HUES48 (cell line): ENCODE data around the gene CFD.

Experiments
- H3K27ac ChIP-seq: one replicate; pipeline ENCODE4 v1.7.0; 2013; ENCODE audit warnings: low read depth, low read length, inconsistent platforms
- H3K27me3 ChIP-seq: 2 replicates; pipeline ENCODE4 v1.6.1; 2013; ENCODE audit warnings: mild to moderate bottlenecking, low read length; ENCODE audit not compliant: control insufficient read depth, insufficient read depth
- H3K36me3 ChIP-seq: 2 replicates; pipeline ENCODE4 v1.6.1; 2013; ENCODE audit warnings: low read length; ENCODE audit not compliant: control insufficient read depth, insufficient read depth
- H3K4me1 ChIP-seq: 2 replicates; pipeline ENCODE4 v1.6.1; 2013; ENCODE audit warnings: mild to moderate bottlenecking, low read length; ENCODE audit not compliant: control insufficient read depth, insufficient read depth
- H3K4me3 ChIP-seq: 2 replicates; pipeline ENCODE4 v1.5.1; 2013; ENCODE audit warnings: mild to moderate bottlenecking, low read depth, low read length
- H3K9ac ChIP-seq: 2 replicates; pipeline ENCODE4 v1.6.1; 2013; ENCODE audit warnings: mild to moderate bottlenecking, low read depth, low read length, moderate library complexity
- H3K9me3 ChIP-seq: 2 replicates; pipeline ENCODE4 v1.6.1; 2013; ENCODE audit warnings: low read length; ENCODE audit not compliant: control insufficient read depth, insufficient read depth

Gene CFD

DNA sequence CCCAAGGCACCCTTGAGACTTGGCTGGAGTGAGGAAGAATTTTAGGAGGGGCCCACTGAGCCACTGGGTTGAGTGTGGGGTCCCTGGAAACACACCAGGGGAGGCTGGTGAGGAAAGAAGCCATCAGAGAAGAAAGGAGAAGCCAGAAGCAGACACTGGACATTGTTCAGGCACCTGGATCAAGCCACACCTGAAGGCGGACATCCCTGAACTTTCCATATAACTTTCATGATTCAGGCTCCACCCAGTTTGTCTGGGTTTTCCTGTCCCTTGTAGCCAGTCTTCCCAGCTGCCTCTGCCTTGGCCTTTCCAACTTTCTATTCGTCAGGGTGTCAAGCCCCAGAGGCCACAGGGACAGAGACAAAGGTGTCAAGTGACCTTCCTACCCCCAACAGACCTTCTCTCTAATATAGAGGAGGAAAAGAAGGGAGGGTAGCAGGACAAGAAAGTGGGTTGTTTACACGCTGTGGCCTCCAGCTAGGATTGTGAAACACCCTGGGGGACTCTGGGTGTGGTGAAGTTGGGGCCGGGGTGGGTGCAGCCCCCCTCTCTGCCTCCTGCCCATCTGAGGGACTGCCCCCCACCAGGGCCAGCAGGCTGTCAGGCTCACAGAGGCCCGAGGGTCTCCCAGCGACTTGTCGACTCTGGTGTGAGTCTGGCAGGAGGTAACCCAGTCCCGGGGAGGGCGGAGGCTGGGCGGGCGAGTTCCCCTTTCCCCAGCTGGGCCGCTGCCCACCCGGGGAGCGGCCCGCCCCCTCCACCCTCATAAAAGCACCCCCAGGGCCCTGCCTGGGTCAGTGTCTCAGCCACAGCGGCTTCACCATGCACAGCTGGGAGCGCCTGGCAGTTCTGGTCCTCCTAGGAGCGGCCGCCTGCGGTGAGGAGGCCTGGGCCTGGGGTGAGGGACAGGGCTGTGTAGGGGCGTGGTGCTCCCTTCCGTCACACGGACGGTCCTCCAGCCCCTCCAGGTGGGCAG lies at the start of gene CFD:
CFD (plus strand) TSS at position 797 of the 976 bp plus-strand sequence; CDS start at position 823, 26 bp downstream.
- Histone ChIP-seq H3K27ac (no peak within 1 kb of the TSS), H3K9ac (no peak within 1 kb of the TSS), H3K27me3 (peaks cover 18% of the 10 kb centered on the region), H3K4me1 (no peaks in the 10 kb centered on the region), H3K9me3 (no peaks in the 10 kb centered on the region), H3K36me3 (no peaks in the 10 kb centered on the region), H3K4me3 (peak within 1 kb of the TSS; percentile 64)

DNA sequence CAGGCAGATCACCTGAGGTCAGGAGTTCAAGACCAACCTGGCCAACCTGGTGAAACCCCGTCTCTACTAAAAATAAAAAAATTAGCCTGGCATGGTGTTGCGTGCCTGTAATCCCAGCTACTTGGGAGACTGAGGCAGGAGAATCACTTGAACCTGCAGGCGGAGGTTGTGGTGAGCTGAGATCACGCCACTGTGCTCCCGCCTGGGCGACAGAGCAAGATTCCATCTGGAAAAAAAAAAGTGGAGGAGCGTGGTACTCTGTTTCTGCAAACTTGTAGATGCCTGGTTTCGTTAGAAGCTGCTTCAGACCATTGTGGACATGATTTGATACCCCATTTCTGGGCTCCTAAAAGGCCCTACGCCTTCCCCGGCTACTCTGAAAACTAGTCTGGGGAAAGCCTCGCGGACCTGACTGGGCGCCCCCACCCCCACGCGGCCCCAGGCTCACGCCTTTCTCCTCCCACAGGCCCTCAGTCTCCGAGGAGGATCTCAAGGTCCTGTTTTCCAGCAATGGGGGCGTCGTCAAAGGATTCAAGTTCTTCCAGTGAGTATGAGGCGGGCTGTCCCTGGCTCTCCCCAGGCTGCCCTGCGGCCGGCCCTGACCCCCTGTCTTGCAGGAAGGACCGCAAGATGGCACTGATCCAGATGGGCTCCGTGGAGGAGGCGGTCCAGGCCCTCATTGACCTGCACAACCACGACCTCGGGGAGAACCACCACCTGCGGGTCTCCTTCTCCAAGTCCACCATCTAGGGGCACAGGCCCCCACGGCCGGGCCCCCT lies 49.2 kb upstream of the CFD start:
- H3K27me3 ChIP-seq: no peaks in the 10 kb centered on the region
- peaks cover 81% of the 10 kb centered on the region for H3K36me3 ChIP-seq
- H3K9me3 ChIP-seq: no peaks in the 10 kb centered on the region
- H3K4me1 ChIP-seq: no peaks in the 10 kb centered on the region
- no peak overlapping the region for H3K4me3 ChIP-seq
- no peak overlapping the region for H3K9ac ChIP-seq
- no peak overlapping the region for H3K27ac ChIP-seq

DNA sequence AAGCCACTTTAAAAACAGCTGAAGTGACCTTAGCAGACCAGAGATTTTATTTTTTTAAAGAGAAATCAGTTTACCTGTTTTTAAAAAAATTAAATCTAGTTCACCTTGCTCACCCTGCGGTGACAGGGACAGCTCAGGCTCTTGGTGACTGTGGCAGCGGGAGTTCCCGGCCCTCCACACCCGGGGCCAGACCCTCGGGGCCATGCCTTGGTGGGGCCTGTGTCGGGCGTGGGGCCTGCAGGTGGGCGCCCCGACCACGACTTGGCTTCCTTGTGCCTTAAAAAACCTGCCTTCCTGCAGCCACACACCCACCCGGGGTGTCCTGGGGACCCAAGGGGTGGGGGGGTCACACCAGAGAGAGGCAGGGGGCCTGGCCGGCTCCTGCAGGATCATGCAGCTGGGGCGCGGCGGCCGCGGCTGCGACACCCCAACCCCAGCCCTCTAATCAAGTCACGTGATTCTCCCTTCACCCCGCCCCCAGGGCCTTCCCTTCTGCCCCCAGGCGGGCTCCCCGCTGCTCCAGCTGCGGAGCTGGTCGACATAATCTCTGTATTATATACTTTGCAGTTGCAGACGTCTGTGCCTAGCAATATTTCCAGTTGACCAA lies 48.5 kb upstream of the CFD start:
- Histone ChIP-seq H3K27me3 (no peaks in the 10 kb centered on the region), H3K9me3 (no peaks in the 10 kb centered on the region), H3K9ac (no peak overlapping the region), H3K27ac (no peak overlapping the region), H3K4me1 (no peaks in the 10 kb centered on the region), H3K36me3 (peaks cover 79% of the 10 kb centered on the region), H3K4me3 (no peak overlapping the region)

DNA sequence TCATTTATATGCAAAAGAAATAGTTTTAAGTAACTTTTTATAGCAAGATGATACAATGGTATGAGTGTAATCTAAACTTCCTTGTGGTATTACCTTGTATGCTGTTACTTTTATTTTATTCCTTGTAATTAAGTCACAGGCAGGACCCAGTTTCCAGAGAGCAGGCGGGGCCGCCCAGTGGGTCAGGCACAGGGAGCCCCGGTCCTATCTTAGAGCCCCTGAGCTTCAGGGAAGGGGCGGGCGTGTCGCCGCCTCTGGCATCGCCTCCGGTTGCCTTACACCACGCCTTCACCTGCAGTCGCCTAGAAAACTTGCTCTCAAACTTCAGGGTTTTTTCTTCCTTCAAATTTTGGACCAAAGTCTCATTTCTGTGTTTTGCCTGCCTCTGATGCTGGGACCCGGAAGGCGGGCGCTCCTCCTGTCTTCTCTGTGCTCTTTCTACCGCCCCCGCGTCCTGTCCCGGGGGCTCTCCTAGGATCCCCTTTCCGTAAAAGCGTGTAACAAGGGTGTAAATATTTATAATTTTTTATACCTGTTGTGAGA lies 47.9 kb upstream of the CFD start:
- Histone ChIP-seq H3K27me3 (no peaks in the 10 kb centered on the region), H3K4me3 (no peak overlapping the region), H3K9ac (no peak overlapping the region), H3K9me3 (no peaks in the 10 kb centered on the region), H3K36me3 (peaks cover 73% of the 10 kb centered on the region), H3K27ac (no peak overlapping the region), H3K4me1 (no peaks in the 10 kb centered on the region)

GRCh38 chr19:812049-812746 lies 47.3 kb upstream of the CFD start:
- Histone ChIP-seq H3K4me1 (no peaks in the 10 kb centered on the region), H3K36me3 (peaks cover 67% of the 10 kb centered on the region), H3K27me3 (no peaks in the 10 kb centered on the region), H3K4me3 (no peak overlapping the region), H3K27ac (no peak overlapping the region), H3K9me3 (no peaks in the 10 kb centered on the region), H3K9ac (no peak overlapping the region)

GRCh38 chr19:812747-813218 lies 46.7 kb upstream of the CFD start:
- Histone ChIP-seq H3K27me3 (no peaks in the 10 kb centered on the region), H3K27ac (no peak overlapping the region), H3K4me1 (no peaks in the 10 kb centered on the region), H3K36me3 (peaks cover 61% of the 10 kb centered on the region), H3K9me3 (no peaks in the 10 kb centered on the region), H3K9ac (no peak overlapping the region), H3K4me3 (no peak overlapping the region)

- Histone ChIP-seq H3K36me3 (peaks cover 54% of the 10 kb centered on the region), H3K9ac (no peak overlapping the region), H3K4me3 (no peak overlapping the region), H3K27ac (no peak overlapping the region), H3K4me1 (no peaks in the 10 kb centered on the region), H3K9me3 (no peaks in the 10 kb centered on the region), H3K27me3 (no peaks in the 10 kb centered on the region)
These were observed 46.0 kb upstream of the CFD start for GRCh38 chr19:813219-814151.

DNA sequence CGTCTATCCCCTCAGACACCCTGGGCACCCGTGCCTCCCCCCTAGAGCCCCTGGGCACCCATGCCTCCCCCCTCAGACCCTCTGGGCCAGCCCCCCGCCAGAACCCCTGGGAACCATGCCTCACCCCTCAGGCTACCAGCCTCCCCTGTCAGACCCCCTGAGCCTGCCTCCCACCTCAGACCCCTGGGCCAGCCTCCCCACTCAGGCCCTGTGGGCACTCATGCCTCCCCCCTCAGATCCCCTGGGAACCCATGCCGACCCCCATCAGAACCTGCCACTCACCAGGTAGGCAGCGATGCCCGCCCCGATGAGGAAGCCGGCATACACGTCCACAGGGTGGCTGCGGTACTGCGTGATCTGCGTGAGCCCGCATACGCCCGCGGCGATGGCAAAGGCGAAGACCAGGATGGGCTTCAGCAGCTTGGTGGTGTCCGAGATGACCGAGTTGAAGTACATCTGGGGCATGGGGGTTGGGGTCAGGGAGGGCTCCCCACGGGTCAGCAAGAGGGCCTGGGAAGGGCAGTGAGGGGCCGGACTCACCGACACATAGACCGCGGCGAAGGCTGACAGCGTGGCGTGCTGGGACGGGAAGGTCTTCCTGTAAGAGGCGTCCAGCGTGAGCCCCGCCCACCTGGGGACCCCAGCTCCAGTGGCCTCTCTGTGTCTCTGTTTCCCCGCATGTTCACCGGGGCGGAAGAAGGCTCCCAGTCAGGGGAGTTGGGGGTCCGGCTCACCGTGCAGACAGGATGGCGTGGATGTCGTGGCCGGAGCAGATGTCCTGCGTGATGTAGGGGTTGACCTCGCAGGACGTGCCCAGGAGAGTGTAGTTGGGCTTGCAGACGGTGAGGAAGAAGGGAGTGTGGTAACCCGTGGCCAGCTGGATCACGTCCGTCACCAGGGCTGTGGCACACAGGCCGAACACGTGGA lies 45.0 kb upstream of the CFD start:
- H3K36me3 ChIP-seq: peaks cover 45% of the 10 kb centered on the region
- H3K4me1 ChIP-seq: no peaks in the 10 kb centered on the region
- H3K27ac ChIP-seq: no peak overlapping the region
- no peaks in the 10 kb centered on the region for H3K9me3 ChIP-seq
- H3K4me3 ChIP-seq: no peak overlapping the region
- H3K27me3 ChIP-seq: no peaks in the 10 kb centered on the region
- H3K9ac ChIP-seq: no peak overlapping the region
